HL-60 (cell line): ENCODE measurements around the gene GABRB3.

Experiments
- GABPA ChIP-seq: IDR thresholded peaks from 2 replicates; pipeline ENCODE4 v1.6.1; 2012; ENCODE audit warnings: low read depth
- POLR2AphosphoS5 ChIP-seq: IDR thresholded peaks from 2 replicates; pipeline ENCODE4 v1.6.1; 2012; ENCODE audit warnings: low read depth
- SPI1 ChIP-seq: IDR thresholded peaks from 2 replicates; pipeline ENCODE4 v1.6.1; 2012; ENCODE audit warnings: low read depth, mild to moderate bottlenecking, borderline replicate concordance
- TF ChIP-seq, protein P1 (sequence below): IDR thresholded peaks from one replicate; pipeline ENCODE4 v1.5.1; 2011; ENCODE audit warnings: low read length, control low read depth, inconsistent platforms; ENCODE audit not compliant: insufficient read depth

DNA sequence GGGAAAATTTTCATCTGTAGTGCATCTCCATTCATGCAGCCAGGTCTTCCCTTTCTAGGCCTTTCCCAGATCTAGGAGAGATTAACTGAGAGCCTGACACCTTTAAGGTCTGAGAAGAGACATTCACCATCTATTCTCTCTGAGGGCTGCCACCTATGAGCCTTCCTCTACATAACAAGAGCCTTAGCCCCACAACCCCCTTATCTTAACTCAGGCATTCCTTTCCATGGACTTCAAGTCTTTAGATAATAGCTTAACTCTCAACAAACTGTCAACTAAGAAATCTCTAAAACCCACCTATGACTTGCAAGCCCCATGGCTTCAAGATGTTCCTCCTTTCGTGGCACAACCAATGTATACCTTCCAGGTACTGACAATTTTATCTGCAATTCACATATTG is 121.0 kb downstream of the GABRB3 start:
- TF ChIP-seq, protein P1, sequence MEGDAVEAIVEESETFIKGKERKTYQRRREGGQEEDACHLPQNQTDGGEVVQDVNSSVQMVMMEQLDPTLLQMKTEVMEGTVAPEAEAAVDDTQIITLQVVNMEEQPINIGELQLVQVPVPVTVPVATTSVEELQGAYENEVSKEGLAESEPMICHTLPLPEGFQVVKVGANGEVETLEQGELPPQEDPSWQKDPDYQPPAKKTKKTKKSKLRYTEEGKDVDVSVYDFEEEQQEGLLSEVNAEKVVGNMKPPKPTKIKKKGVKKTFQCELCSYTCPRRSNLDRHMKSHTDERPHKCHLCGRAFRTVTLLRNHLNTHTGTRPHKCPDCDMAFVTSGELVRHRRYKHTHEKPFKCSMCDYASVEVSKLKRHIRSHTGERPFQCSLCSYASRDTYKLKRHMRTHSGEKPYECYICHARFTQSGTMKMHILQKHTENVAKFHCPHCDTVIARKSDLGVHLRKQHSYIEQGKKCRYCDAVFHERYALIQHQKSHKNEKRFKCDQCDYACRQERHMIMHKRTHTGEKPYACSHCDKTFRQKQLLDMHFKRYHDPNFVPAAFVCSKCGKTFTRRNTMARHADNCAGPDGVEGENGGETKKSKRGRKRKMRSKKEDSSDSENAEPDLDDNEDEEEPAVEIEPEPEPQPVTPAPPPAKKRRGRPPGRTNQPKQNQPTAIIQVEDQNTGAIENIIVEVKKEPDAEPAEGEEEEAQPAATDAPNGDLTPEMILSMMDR: no peak
- TF ChIP-seq POLR2AphosphoS5 (no peak), GABPA (no peak), SPI1 (no peak)
